ENCODE data around the gene OR10H4.
"Not testable (repeated sequence)": the region's sequence is repeated elsewhere in the genome, so short reads cannot be mapped to it uniquely, and the experiment has no call there.

The OR10H4 gene

DNA sequence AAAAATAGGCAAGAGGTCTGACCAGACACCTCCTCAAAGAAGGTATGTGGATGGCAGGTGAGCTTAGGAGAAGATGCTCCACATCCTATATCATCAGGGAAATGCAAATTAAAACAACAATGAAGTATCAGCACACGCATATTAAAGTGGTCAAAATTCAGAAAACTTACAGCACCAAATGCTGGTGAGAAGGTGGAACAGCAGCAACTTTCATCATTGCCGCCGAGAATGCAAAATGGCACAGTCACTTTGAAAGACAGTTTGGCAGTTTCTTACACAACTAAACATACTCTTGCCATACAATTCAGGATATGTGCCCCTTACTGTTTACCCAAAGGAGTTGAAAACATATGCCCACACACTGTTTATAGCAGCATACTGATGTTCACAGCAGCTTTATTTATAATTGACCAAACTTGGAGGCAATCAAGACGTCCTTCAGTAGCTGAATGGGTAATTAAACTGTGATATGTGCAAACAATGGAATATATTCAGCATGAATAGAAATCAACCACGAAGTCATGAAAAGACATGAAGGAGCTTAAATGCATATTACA, 22.5 kb downstream of the OR10H4 start:
- no peaks in the 10 kb centered on the region for H3K79me2 ChIP-seq
- no peaks in the 10 kb centered on the region for H3K27me3 ChIP-seq (ENCODE audit: control insufficient read depth, insufficient read depth, low read length)
- H3K36me3 ChIP-seq (ENCODE audit: control insufficient read depth, insufficient read depth, low read length): no peaks in the 10 kb centered on the region
- H2AFZ ChIP-seq: no peak overlapping the region
- H3K4me3 ChIP-seq (ENCODE audit: low read depth, low read length): no peak overlapping the region
- H3K27ac ChIP-seq: no peak overlapping the region
- no peak overlapping the region for H3K9ac ChIP-seq
- H3K4me1 ChIP-seq: no peaks in the 10 kb centered on the region
- TF ChIP-seq, protein P1, sequence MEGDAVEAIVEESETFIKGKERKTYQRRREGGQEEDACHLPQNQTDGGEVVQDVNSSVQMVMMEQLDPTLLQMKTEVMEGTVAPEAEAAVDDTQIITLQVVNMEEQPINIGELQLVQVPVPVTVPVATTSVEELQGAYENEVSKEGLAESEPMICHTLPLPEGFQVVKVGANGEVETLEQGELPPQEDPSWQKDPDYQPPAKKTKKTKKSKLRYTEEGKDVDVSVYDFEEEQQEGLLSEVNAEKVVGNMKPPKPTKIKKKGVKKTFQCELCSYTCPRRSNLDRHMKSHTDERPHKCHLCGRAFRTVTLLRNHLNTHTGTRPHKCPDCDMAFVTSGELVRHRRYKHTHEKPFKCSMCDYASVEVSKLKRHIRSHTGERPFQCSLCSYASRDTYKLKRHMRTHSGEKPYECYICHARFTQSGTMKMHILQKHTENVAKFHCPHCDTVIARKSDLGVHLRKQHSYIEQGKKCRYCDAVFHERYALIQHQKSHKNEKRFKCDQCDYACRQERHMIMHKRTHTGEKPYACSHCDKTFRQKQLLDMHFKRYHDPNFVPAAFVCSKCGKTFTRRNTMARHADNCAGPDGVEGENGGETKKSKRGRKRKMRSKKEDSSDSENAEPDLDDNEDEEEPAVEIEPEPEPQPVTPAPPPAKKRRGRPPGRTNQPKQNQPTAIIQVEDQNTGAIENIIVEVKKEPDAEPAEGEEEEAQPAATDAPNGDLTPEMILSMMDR (IDR thresholded peaks at IDR 0.05): no peak
- no peak overlapping the region for H3K4me2 ChIP-seq (ENCODE audit: low read length)
- H3K9me3 ChIP-seq (ENCODE audit: control insufficient read depth, low read length): no peaks in the 10 kb centered on the region

DNA sequence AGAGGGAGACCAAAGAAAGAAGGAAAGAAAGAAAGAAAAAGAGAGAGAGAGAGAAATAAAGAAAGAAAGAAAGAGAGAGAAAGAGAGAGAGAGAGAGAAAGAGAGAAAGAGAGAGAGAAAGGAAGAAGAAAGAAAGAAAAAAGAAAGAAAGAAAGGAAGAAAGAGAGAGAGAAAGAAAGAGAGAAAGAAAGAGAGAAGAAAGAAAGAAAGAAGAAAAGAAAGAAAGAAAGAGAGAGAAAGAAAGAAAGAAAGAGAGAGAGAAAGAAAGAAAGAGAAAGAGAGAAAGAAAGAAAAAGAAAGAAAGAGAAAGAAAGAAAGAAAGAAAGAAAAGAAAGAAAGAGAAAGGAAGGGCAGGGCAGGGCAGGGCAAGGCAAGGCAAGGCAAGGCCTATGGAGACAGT, 23.2 kb downstream of the OR10H4 start:
- not testable (repeated sequence) for H3K27me3 ChIP-seq (ENCODE audit: control insufficient read depth, insufficient read depth, low read length); H3K4me1 ChIP-seq; H3K9me3 ChIP-seq (ENCODE audit: control insufficient read depth, low read length); H3K4me2 ChIP-seq (ENCODE audit: low read length); H3K36me3 ChIP-seq (ENCODE audit: control insufficient read depth, insufficient read depth, low read length); H3K4me3 ChIP-seq (ENCODE audit: low read depth, low read length); H3K79me2 ChIP-seq; H2AFZ ChIP-seq; H3K9ac ChIP-seq; H3K27ac ChIP-seq

DNA sequence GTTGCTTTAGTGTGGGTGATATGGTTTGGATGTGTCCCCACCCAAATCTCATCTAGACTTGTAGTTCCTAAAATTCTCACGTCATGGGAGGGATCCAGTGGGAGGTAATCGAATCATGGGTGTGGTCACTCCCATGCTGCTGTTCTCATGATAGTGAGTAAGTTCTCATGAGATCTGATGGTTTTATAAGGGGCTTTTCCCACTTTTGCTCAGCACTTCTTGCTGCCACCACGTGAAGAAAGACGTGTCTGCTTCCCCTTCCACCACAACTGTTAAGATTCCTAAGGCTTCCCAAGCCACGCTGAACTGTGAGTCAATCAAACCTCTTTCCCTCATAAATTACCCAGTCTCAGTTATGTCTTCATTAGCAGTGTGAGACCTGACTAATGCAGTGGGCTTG, 26.0 kb downstream of the OR10H4 start:
- no peak overlapping the region for H3K27ac ChIP-seq
- no peaks in the 10 kb centered on the region for H3K79me2 ChIP-seq
- no peaks in the 10 kb centered on the region for H3K4me1 ChIP-seq
- no peaks in the 10 kb centered on the region for H3K27me3 ChIP-seq (ENCODE audit: control insufficient read depth, insufficient read depth, low read length)
- H3K9ac ChIP-seq: no peak overlapping the region
- H3K4me3 ChIP-seq (ENCODE audit: low read depth, low read length): no peak overlapping the region
- no peaks in the 10 kb centered on the region for H3K36me3 ChIP-seq (ENCODE audit: control insufficient read depth, insufficient read depth, low read length)
- H3K4me2 ChIP-seq (ENCODE audit: low read length): no peak overlapping the region
- TF ChIP-seq, protein P1 (IDR thresholded peaks at IDR 0.05): no peak
- H2AFZ ChIP-seq: no peak overlapping the region
- H3K9me3 ChIP-seq (ENCODE audit: control insufficient read depth, low read length): no peaks in the 10 kb centered on the region

DNA sequence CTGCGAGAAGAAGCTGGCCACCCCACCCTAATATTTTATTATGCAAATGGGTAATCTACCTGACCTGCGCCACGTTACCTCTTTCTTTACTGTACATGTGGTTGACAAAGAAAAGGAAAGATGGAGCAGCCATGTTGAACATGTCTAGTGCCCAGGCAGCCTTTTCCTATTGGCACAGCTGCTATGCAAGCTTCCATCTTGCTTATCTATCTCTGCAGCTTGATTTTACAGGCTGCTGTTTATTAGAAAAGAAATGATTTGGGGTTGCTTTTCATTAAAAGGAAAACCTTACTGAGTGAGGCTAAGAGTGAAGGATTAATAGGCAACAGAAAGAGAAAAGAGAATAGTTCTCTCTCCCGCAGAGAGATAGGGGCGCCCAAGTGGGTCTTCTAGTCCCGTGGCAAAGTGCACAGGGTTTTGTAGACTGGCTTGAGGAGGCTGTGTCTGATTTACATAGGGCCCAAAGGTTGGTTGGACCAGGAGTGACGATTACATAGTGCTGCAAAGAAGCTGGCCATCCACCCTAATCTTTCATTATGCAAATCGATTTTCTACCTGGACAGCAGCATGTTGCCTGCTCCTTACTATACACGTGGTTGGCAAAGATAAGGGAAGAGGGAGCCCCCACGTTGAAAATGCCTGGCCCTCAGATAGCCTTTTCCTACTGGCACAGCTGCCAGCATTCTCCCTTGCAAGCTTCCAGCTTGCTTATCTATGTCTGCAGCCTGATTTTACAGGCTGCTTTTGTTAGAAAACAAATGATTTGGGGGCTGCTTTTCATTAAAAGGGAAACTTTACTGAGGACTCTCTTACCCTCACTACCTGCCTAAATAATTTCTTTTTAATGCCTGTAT, 28.3 kb downstream of the OR10H4 start:
- Histone ChIP-seq H3K9ac (no peak overlapping the region), H3K27me3 (ENCODE audit: control insufficient read depth, insufficient read depth, low read length) (no peaks in the 10 kb centered on the region), H3K36me3 (ENCODE audit: control insufficient read depth, insufficient read depth, low read length) (no peaks in the 10 kb centered on the region), H3K9me3 (ENCODE audit: control insufficient read depth, low read length) (no peaks in the 10 kb centered on the region), H3K4me2 (ENCODE audit: low read length) (no peak overlapping the region), H3K79me2 (no peaks in the 10 kb centered on the region), H3K4me3 (ENCODE audit: low read depth, low read length) (no peak overlapping the region), H3K27ac (no peak overlapping the region), H3K4me1 (no peaks in the 10 kb centered on the region), H2AFZ (no peak overlapping the region)
- TF ChIP-seq, protein P1 (IDR thresholded peaks at IDR 0.05): no peak

DNA sequence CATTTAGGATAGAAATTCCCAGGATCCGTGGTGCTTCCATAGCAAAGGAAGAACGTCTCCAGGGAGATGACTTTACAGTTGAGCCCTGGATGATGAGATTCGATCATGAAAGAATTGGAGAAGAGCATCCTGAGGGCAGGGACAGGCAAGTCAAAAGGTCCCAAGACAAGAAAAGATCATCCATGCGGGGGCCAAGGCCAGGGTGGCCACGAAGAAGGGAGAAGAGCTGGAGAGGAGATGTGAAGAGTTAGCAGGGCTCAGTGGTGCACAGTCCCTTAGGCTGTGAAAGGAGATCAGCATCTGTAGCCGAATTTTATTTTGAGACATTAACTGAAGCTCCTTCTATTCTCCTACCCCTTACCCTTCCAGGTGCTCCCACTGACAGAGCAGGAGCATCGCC, 28.9 kb downstream of the OR10H4 start:
- H3K4me3 ChIP-seq (ENCODE audit: low read depth, low read length): no peak overlapping the region
- H3K4me2 ChIP-seq (ENCODE audit: low read length): no peak overlapping the region
- no peak overlapping the region for H2AFZ ChIP-seq
- H3K4me1 ChIP-seq: no peaks in the 10 kb centered on the region
- TF ChIP-seq, protein P1 (IDR thresholded peaks at IDR 0.05): no peak
- no peaks in the 10 kb centered on the region for H3K9me3 ChIP-seq (ENCODE audit: control insufficient read depth, low read length)
- no peaks in the 10 kb centered on the region for H3K36me3 ChIP-seq (ENCODE audit: control insufficient read depth, insufficient read depth, low read length)
- no peaks in the 10 kb centered on the region for H3K79me2 ChIP-seq
- H3K27ac ChIP-seq: no peak overlapping the region
- H3K27me3 ChIP-seq (ENCODE audit: control insufficient read depth, insufficient read depth, low read length): no peaks in the 10 kb centered on the region
- H3K9ac ChIP-seq: no peak overlapping the region
